HG03571 (cell line): ENCODE results near the gene PTPRA.
A peak's percentile ranks its signal among the peaks of the same experiment; 100 is the strongest.
"Not testable (repeated sequence)": the region's sequence is repeated elsewhere in the genome, so short reads cannot be mapped to it uniquely, and the experiment has no call there.

Experiments
- ATAC-seq: cut with Tn5 transposase; IDR thresholded peaks from one replicate; pipeline ENCODE4 v1.9.1; 2021; ENCODE audit not compliant: unreplicated experiment

PTPRA gene

GRCh38 chr20:3040086-3040485 lies 166.8 kb downstream of the PTPRA start:
- no peak for ATAC-seq

- ATAC-seq = no peak
Observed at GRCh38 chr20:3041854-3042409, 168.7 kb downstream of the PTPRA start.

- no peak for ATAC-seq
Observed at GRCh38 chr20:3042625-3043024, 169.3 kb downstream of the PTPRA start.

GRCh38 chr20:3043322-3043721 lies 170.0 kb downstream of the PTPRA start, which contains the start of gene GNRH2:
TSS of gene GNRH2 (plus strand) at chr20:3043622. CDS start at chr20:3044415, 793 bp downstream.
- ATAC-seq = no peak

GRCh38 chr20:3044336-3044965 lies 171.2 kb downstream of the PTPRA start:
- ATAC-seq = no peak

- ATAC-seq = peak; percentile 35
Observed at GRCh38 chr20:3045042-3045815, 171.9 kb downstream of the PTPRA start.

GRCh38 chr20:3045816-3046676 lies 172.8 kb downstream of the PTPRA start, which contains the start of gene MRPS26:
TSS of gene MRPS26 (plus strand) at chr20:3046052. CDS start at chr20:3046069, 17 bp downstream.
- ATAC-seq = peak; percentile 84

- no peak for ATAC-seq
Observed at GRCh38 chr20:3046677-3047462, 173.6 kb downstream of the PTPRA start.

GRCh38 chr20:3047486-3048419 lies 174.5 kb downstream of the PTPRA start:
- ATAC-seq = no peak

- no peak for ATAC-seq
Observed at GRCh38 chr20:3051385-3052019, 178.2 kb downstream of the PTPRA start.

GRCh38 chr20:3059489-3059888 lies 186.2 kb downstream of the PTPRA start:
- ATAC-seq = no peak

- not testable (repeated sequence) for ATAC-seq
Observed at GRCh38 chr20:3064119-3064518, 190.8 kb downstream of the PTPRA start.

- ATAC-seq = no peak
Observed at GRCh38 chr20:3067139-3068014, 194.1 kb downstream of the PTPRA start.

- peak; percentile 47 for ATAC-seq
Observed at GRCh38 chr20:3068075-3068474, 194.8 kb downstream of the PTPRA start.

- no peak for ATAC-seq
Observed at GRCh38 chr20:3068986-3069900, 196.0 kb downstream of the PTPRA start.

- ATAC-seq = no peak
Observed at GRCh38 chr20:3070725-3071124, 197.4 kb downstream of the PTPRA start.

GRCh38 chr20:3071266-3071609 lies 198.0 kb downstream of the PTPRA start:
- no peak for ATAC-seq
